ENCODE data around the gene BTBD9.
A peak's percentile ranks its signal among the peaks of the same experiment; 100 is the strongest.

BTBD9 gene

GRCh38 chr6:38161754-38162492 is 477.8 kb downstream of the BTBD9 start:
- DNase-seq (ENCODE audit: low spot score): no peak

- DNase-seq (ENCODE audit: low spot score): no peak
Observed at GRCh38 chr6:38161331-38161730, 478.4 kb downstream of the BTBD9 start.

- no peak for DNase-seq (ENCODE audit: low spot score)
Observed at GRCh38 chr6:38160831-38161230, 478.9 kb downstream of the BTBD9 start.

- DNase-seq (ENCODE audit: low spot score): no peak
Observed at GRCh38 chr6:38159596-38159995, 480.1 kb downstream of the BTBD9 start.

GRCh38 chr6:38158762-38159350 is 480.9 kb downstream of the BTBD9 start:
- no peak for DNase-seq (ENCODE audit: low spot score)

GRCh38 chr6:38157905-38158304 is 481.8 kb downstream of the BTBD9 start:
- no peak for DNase-seq (ENCODE audit: low spot score)

- DNase-seq (ENCODE audit: low spot score): no peak
Observed at GRCh38 chr6:38156818-38157565, 482.7 kb downstream of the BTBD9 start.

- no peak for DNase-seq (ENCODE audit: low spot score)
Observed at GRCh38 chr6:38155621-38156204, 484.0 kb downstream of the BTBD9 start.

GRCh38 chr6:38155144-38155543 is 484.6 kb downstream of the BTBD9 start:
- no peak for DNase-seq (ENCODE audit: low spot score)

- DNase-seq (ENCODE audit: low spot score): no peak
Observed at GRCh38 chr6:38154731-38155130, 485.0 kb downstream of the BTBD9 start.

- no peak for DNase-seq (ENCODE audit: low spot score)
Observed at GRCh38 chr6:38153798-38154345, 485.9 kb downstream of the BTBD9 start.

- DNase-seq (ENCODE audit: low spot score): no peak
Observed at GRCh38 chr6:38153076-38153797, 486.5 kb downstream of the BTBD9 start.

- no peak for DNase-seq (ENCODE audit: low spot score)
Observed at GRCh38 chr6:38152620-38153019, 487.1 kb downstream of the BTBD9 start.

GRCh38 chr6:38151580-38152500 is 487.9 kb downstream of the BTBD9 start:
- DNase-seq (ENCODE audit: low spot score): no peak

- no peak for DNase-seq (ENCODE audit: low spot score)
Observed at GRCh38 chr6:38150681-38151296, 488.9 kb downstream of the BTBD9 start.

GRCh38 chr6:38150021-38150420 is 489.7 kb downstream of the BTBD9 start:
- peak; percentile 37 for DNase-seq (ENCODE audit: low spot score)

GRCh38 chr6:38149531-38149930 is 490.2 kb downstream of the BTBD9 start:
- peak; percentile 50 for DNase-seq (ENCODE audit: low spot score)

- no peak for DNase-seq (ENCODE audit: low spot score)
Observed at GRCh38 chr6:38148606-38149005, 491.1 kb downstream of the BTBD9 start.

GRCh38 chr6:38146734-38147027 is 493.0 kb downstream of the BTBD9 start:
- DNase-seq (ENCODE audit: low spot score): no peak

- DNase-seq (ENCODE audit: low spot score): no peak
Observed at GRCh38 chr6:38146021-38146733, 493.6 kb downstream of the BTBD9 start.
